Skeletal muscle satellite cell (primary cell): ENCODE data around the gene MUC13.

Source experiments
- H3K27me3 ChIP-seq: 2 replicates; pipeline ENCODE4 v1.7.0; 2013; ENCODE audit warnings: low read length; ENCODE audit not compliant: control insufficient read depth, insufficient read depth
- H3K36me3 ChIP-seq: 2 replicates; pipeline ENCODE4 v1.7.0; 2013; ENCODE audit warnings: mild to moderate bottlenecking, control low read depth, low read length; ENCODE audit not compliant: insufficient read depth
- H3K4me1 ChIP-seq: 2 replicates; pipeline ENCODE4 v1.7.0; 2013; ENCODE audit warnings: low read length; ENCODE audit not compliant: control insufficient read depth, insufficient read depth
- H3K4me2 ChIP-seq: 2 replicates; pipeline ENCODE4 v1.7.0; 2013; ENCODE audit warnings: mild to moderate bottlenecking, low read length
- H3K4me3 ChIP-seq: 2 replicates; pipeline ENCODE4 v1.7.0; 2013; ENCODE audit warnings: low read length
- H3K9ac ChIP-seq: 2 replicates; pipeline ENCODE4 v1.7.0; 2013; ENCODE audit warnings: mild to moderate bottlenecking, low read depth, low read length, moderate library complexity
- H3K9me3 ChIP-seq: replicated peaks from 2 replicates; pipeline ENCODE4 v1.7.0; 2013; ENCODE audit warnings: mild to moderate bottlenecking, control low read depth, low read length

Gene MUC13

DNA sequence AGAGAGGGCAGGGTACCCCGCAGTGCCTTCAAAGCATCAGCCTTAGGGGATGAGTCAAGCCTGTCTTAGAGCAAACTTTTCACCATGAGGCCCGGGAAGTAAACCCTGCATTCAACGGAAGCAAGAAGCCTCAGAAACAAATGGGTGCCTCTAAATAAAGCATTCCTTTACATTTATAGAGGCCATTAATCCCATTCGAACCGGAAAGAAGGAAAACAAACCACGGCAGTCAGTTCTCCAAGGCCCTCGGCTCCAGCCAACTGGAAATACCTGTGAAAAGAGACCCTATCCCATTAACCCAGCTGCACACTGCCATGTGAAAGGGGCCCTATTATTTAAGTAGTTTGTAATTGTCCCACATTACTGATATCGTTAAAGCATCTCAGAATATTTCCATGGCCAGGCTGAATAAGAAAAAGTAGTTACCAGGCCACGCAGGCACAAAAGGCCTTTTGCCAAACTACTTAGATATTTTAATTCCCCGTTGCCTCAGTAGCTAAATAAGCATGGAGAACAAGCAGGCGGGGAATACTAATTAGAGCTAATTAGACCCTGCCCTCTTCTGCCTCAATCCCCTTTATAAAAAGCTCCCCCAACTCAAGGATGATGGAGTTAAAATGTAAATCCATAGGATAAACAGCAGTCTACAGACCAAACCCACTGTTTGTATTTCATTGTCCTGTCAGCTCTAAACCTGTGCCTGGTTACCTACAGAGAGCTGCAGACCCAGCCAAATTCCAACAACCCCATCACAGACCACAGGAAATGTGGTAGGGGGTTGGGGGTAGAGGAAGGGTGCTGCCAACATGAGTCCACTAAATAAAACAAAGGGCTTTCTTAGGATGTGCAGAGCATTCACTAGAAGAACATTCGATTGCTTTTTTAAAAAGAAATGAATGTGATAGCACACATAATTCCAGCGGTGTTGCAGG is 51.5 kb downstream of the MUC13 start:
- Histone ChIP-seq H3K4me2 (peak overlapping the region; percentile 91), H3K4me3 (no peak overlapping the region), H3K4me1 (peaks cover 58% of the 10 kb centered on the region), H3K36me3 (peaks cover 19% of the 10 kb centered on the region), H3K27me3 (no peaks in the 10 kb centered on the region), H3K9ac (peak overlapping the region; percentile 49), H3K9me3 (no peaks in the 10 kb centered on the region)

DNA sequence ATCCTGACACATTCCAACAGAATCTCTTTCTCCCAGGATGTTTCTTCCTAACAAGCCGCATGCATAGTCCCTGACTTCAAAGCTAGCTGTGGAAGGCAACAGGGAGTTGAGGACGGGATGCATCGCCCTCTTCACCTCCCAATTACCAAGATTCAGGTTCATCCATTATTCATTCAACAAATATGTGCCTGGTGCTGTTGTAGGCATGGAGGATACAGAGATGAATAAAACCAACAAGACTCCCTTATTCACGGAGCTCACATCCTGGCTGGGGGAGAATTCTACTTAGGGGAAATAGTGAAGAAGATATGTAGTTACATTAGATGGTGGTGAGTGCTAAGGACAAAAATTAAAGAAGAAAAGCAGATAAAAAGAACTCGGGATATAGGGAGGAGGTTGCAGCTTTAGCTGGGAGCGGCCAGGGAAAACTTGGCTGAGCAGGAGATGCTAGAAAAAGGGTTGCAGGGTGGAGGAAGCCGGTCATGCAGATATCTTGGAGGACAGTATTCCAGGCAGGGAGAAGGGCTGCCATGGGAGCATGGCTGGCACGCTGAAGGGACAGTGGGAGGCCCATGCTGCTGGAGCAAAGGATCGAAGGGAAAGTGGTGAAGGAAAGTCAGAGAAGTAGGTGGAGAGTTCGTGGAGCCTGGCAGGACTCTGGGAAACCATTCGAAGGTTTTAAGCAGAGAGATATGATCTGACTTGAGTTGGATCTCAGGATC is 52.4 kb downstream of the MUC13 start:
- peaks cover 62% of the 10 kb centered on the region for H3K4me1 ChIP-seq

DNA sequence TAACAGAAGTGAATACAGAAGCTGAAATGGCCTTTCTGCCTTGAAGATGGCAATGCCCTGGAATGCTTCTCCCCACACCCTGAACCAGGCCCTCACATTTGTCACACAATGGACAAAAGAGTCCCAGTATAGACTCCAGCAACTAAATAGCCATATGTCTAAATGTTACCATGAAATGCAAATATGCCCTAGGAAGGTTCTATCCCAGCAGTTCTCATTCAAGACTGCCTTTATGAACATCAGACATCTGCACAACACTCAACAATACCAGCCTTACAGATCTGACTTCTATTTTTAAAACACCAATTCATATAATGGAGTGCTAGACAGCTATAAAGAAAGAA is 55.2 kb downstream of the MUC13 start:
- peaks cover 15% of the 10 kb centered on the region for H3K36me3 ChIP-seq
- H3K27me3 ChIP-seq: no peaks in the 10 kb centered on the region
- H3K4me3 ChIP-seq: peak overlapping the region; percentile 20
- H3K4me2 ChIP-seq: peak overlapping the region; percentile 66
- H3K9me3 ChIP-seq: no peaks in the 10 kb centered on the region
- peaks cover 65% of the 10 kb centered on the region for H3K4me1 ChIP-seq
- peak overlapping the region; percentile 53 for H3K9ac ChIP-seq

More for the DNA sequence above, 52.4 kb downstream of the MUC13 start:
- Histone ChIP-seq H3K4me2 (no peak overlapping the region), H3K9me3 (no peaks in the 10 kb centered on the region), H3K27me3 (no peaks in the 10 kb centered on the region), H3K4me3 (no peak overlapping the region), H3K9ac (no peak overlapping the region), H3K36me3 (peaks cover 19% of the 10 kb centered on the region)

DNA sequence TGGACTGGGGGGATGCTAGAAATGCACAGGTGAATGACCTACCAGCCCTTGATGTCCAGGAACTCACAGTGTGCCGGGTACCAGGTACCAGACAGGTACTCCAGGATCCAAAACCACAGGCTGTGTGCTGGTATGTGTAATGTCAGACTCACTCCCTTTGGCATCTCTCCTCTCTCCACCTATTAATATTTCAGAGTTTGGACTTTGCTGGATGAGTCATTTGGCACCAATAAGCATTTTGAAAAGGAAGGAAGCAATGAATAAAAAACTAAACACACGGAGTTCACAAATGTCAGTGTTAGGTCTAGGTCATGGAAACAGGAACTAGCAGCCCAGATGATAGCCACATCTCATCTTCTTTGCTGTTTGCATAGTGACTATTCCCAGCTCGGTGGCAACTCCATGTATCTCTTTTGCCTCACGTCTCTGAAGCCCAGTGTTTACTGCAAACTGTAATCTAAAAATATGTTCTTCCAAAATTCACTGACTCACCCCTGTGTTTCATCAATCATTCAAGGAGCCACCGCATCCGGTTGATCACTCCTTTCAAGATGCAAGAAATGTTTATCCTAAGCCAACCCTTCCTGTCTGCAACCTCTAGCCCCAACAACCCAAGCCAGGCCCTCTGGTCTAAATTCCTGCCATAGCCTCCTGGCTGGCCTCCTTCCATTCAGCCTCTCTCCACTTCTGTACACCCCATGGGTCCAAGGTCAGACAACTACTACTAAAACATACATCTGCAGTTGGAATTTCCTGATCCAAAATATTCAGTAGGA is 55.8 kb downstream of the MUC13 start:
- peak overlapping the region; percentile 66 for H3K4me2 ChIP-seq
- H3K36me3 ChIP-seq: peaks cover 12% of the 10 kb centered on the region
- peak overlapping the region; percentile 21 for H3K4me3 ChIP-seq
- H3K4me1 ChIP-seq: peaks cover 59% of the 10 kb centered on the region
- H3K27me3 ChIP-seq: no peaks in the 10 kb centered on the region
- H3K9ac ChIP-seq: peak overlapping the region; percentile 53
- no peaks in the 10 kb centered on the region for H3K9me3 ChIP-seq

DNA sequence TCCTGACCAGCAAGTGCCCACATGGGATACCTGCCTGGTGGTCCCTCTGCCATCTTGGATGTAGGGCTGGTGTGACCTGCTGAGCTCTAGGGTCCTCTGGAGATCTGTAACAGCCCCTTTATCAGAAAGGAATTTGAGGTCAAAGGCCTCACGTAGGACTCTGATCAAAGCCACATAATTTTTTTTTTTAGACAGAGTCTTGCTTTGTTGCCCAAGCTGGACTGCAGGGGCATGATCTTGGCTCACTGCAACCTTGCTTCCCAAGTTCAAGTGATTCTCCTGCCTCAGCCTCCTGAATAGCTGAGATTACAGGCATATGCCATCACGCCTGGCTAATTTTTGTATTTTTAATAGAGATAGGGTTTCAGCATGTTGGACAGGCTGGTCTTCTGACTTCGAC is 56.9 kb downstream of the MUC13 start:
- Histone ChIP-seq H3K4me3 (no peak overlapping the region), H3K9me3 (no peaks in the 10 kb centered on the region), H3K4me1 (peaks cover 56% of the 10 kb centered on the region), H3K9ac (peak overlapping the region; percentile 32), H3K36me3 (peaks cover 13% of the 10 kb centered on the region), H3K4me2 (peak overlapping the region; percentile 66), H3K27me3 (no peaks in the 10 kb centered on the region)

DNA sequence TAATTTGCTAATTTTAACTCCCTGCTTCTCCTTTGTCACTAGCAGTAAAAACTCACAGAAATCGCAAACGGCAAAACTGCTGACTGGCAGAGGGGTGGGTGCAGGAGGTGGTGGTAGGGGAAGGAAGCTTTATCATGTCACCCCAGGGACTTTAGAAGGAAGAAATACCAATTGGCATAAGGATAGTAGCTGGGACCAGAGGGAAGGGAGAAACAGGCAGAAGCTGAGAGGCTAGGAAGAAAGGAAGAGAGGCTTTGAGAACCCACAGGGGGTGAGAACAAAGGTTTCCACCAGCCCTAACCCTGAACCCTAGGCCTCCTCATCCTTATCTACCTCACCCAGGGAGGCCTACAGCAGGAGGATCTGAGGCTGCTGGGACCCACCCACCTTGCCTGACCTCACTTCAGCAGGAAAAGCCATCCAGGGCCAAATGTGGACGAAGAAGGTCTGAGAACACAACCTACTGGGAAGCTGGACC is 58.1 kb downstream of the MUC13 start:
- Histone ChIP-seq H3K4me2 (no peak overlapping the region), H3K4me3 (no peak overlapping the region), H3K9ac (no peak overlapping the region), H3K4me1 (peaks cover 47% of the 10 kb centered on the region), H3K36me3 (peaks cover 19% of the 10 kb centered on the region), H3K9me3 (no peaks in the 10 kb centered on the region), H3K27me3 (no peaks in the 10 kb centered on the region)

DNA sequence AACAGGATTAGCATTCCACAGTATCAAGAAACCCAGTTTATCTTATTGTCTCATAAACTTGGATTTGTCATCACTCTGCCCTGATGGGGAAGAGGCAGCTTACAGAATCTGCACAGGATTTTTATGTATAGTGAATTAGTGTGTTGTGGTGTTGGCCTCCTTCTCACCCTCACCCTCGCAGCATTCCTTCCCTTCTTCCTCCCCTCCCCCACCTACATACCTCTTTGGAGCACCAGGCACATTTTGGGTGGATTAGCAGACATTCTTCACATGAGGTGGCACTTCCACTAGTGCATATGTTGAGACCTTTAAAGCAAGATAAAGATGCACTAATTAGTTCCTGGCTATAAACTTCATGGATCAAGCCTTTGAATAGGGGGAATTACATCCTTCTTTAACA is 61.3 kb downstream of the MUC13 start:
- Histone ChIP-seq H3K27me3 (no peaks in the 10 kb centered on the region), H3K4me2 (no peak overlapping the region), H3K9me3 (no peaks in the 10 kb centered on the region), H3K9ac (no peak overlapping the region), H3K4me1 (peaks cover 29% of the 10 kb centered on the region), H3K36me3 (peaks cover 33% of the 10 kb centered on the region), H3K4me3 (no peak overlapping the region)

DNA sequence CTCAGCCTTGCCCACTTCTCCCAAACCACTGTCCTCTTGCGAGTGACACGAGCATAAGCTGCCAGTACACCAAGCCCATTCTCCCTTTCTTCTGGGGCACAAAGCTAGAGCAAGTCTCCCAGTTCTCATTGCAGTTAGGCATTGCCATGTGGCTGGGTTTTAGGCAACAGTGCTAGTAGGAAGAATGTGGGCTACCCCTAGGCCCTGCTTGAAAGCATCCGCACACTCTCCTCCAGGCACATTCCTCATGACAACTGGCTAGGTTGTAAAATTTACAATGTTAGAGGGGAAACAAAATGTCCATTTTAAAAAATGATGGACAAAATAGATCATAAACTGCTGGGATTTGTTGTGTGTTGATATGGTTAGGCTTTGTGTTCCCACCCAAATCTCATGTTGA is 67.0 kb downstream of the MUC13 start:
- Histone ChIP-seq H3K27me3 (no peaks in the 10 kb centered on the region), H3K4me3 (no peak overlapping the region), H3K9ac (no peak overlapping the region), H3K4me2 (no peak overlapping the region), H3K4me1 (peaks cover under 1% of the 10 kb centered on the region), H3K9me3 (no peaks in the 10 kb centered on the region), H3K36me3 (peaks cover 43% of the 10 kb centered on the region)

DNA sequence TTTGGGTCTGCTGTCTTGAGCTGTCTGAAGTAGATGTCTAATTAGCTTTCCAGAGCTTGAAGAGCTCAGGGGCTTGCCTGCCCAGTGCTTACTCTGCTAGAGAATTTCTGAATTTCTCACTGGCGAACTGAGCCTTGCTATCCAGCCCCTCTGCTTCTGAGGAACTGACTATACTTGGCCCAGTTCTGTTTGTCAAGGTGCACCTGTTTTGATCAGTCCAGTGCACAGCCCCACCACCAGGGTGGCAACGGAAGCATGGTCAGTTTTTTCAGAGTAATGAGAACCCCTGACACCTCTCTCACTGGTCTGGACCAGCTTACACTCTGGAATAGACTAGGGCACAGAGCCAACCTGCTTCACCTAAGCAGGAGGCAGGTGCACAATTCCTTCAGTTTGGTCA is 72.5 kb downstream of the MUC13 start:
- H3K4me2 ChIP-seq: no peak overlapping the region
- H3K9me3 ChIP-seq: no peaks in the 10 kb centered on the region
- no peak overlapping the region for H3K9ac ChIP-seq
- H3K4me1 ChIP-seq: peaks cover 53% of the 10 kb centered on the region
- H3K4me3 ChIP-seq: no peak overlapping the region
- H3K27me3 ChIP-seq: no peaks in the 10 kb centered on the region
- H3K36me3 ChIP-seq: peaks cover 22% of the 10 kb centered on the region

DNA sequence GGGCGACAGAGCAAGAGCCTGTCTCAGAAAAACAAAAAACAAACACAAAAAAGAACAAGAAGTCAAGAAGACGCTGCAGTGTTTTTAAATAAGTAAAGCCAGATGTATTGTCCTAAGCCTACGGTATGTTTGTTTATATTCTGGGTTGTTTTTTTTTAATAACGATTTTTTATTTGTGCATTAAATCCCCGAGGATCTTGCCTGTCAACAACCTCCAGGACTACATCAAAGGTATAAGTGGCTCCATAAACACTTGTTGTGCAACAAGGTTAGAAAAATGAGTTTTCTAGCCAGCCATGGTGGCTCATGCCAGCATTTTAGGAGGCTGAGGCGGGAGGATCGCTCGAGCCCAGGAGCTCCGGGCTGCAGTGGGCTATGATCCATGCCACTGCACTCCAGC is 73.5 kb downstream of the MUC13 start:
- Histone ChIP-seq H3K9me3 (no peaks in the 10 kb centered on the region), H3K4me3 (peak overlapping the region; percentile 44), H3K4me1 (peaks cover 58% of the 10 kb centered on the region), H3K27me3 (no peaks in the 10 kb centered on the region), H3K9ac (no peak overlapping the region), H3K36me3 (peaks cover 27% of the 10 kb centered on the region), H3K4me2 (peak overlapping the region; percentile 61)

DNA sequence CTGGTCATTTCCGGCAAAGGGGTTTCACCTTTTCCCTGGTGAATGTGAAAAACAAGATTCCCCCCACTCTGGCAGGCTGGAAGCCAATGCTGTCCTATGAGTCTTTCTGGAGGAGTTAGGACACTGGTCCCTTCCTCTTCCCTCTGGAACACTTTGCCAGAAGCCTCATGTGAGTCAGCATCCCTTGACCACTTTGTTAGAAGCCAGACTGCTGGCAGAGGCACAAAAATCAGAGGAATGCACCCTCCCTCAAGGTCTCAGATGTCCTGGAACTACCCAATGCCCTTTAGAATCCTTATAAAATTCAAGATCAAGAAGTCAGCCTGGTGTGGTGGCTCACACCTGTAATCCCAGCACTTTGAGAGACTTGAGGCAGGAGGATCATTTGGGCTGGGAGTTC is 74.0 kb downstream of the MUC13 start:
- Histone ChIP-seq H3K4me2 (peak overlapping the region; percentile 61), H3K36me3 (peaks cover 31% of the 10 kb centered on the region), H3K9me3 (no peaks in the 10 kb centered on the region), H3K4me3 (peak overlapping the region; percentile 44), H3K9ac (peak overlapping the region; percentile 34), H3K4me1 (peaks cover 58% of the 10 kb centered on the region), H3K27me3 (no peaks in the 10 kb centered on the region)
